Endodermal cell (in vitro differentiated cells): ENCODE measurements around the gene SFTPA1. TPM values are rescaled to one million over a fixed set of nuclear protein-coding genes. Genes with fewer than 3 reads are reported as not detected.

Experiments
- DNase-seq: peaks from one replicate; pipeline ENCODE4 v3.0.0-alpha.2; 2017
- H3K27ac ChIP-seq: 2 replicates; pipeline ENCODE4 v1.5.1; 2013; ENCODE audit warnings: mild to moderate bottlenecking, low read depth, low read length, moderate library complexity
- H3K27me3 ChIP-seq: 2 replicates; pipeline ENCODE4 v1.6.1; 2013; ENCODE audit warnings: mild to moderate bottlenecking, low read length, moderate library complexity; ENCODE audit not compliant: insufficient read depth, control insufficient read depth, poor library complexity, severe bottlenecking
- H3K36me3 ChIP-seq: 2 replicates; pipeline ENCODE4 v1.7.0; 2013; ENCODE audit warnings: mild to moderate bottlenecking, low read length, moderate library complexity; ENCODE audit not compliant: control insufficient read depth, insufficient read depth
- H3K4me1 ChIP-seq: one replicate; pipeline ENCODE4 v1.7.0; 2013; ENCODE audit warnings: low read length; ENCODE audit not compliant: control insufficient read depth, insufficient read depth
- H3K4me3 ChIP-seq: 2 replicates; pipeline ENCODE4 v1.5.1; 2013; ENCODE audit warnings: mild to moderate bottlenecking, low read length, moderate library complexity
- H3K9ac ChIP-seq: 2 replicates; pipeline ENCODE4 v1.6.1; 2013; ENCODE audit warnings: mild to moderate bottlenecking, low read length, moderate library complexity; ENCODE audit not compliant: poor library complexity, severe bottlenecking; ENCODE audit errors: extremely low read depth
- H3K9me3 ChIP-seq: 2 replicates; pipeline ENCODE4 v1.6.1; 2013; ENCODE audit warnings: mild to moderate bottlenecking, low read length, moderate library complexity; ENCODE audit not compliant: control insufficient read depth
- H3K27ac Mint-ChIP-seq: 2 replicates; pipeline ENCODE4 v1.8.0; 2020; ENCODE audit warnings: mixed read lengths
- H3K27me3 Mint-ChIP-seq: 2 replicates; pipeline ENCODE4 v1.8.0; 2021; ENCODE audit warnings: mild to moderate bottlenecking, mixed read lengths; ENCODE audit not compliant: insufficient read depth
- H3K36me3 Mint-ChIP-seq: 2 replicates; pipeline ENCODE4 v1.8.0; 2020; ENCODE audit warnings: low read depth, mixed read lengths
- H3K4me1 Mint-ChIP-seq: 2 replicates; pipeline ENCODE4 v1.8.0; 2020; ENCODE audit warnings: mixed read lengths
- H3K4me3 Mint-ChIP-seq: 2 replicates; pipeline ENCODE4 v1.8.0; 2020; ENCODE audit warnings: mild to moderate bottlenecking, moderate library complexity, mixed read lengths
- H3K9me3 Mint-ChIP-seq: 2 replicates; pipeline ENCODE4 v1.8.0; 2020; ENCODE audit warnings: mild to moderate bottlenecking, mixed read lengths
- WGBS, 2 experiments: methylation state at CpG; one replicate each; pipeline versions ENCODE4 v1.1.5 to v1.1.7; 2013; ENCODE audit warnings: missing lambda C conversion rate in 2 of 2, mixed read lengths in 1 of 2; ENCODE audit not compliant: insufficient coverage in 1 of 2, insufficient read length in 1 of 2; 5-methylcytosine and 5-hydroxymethylcytosine counted together
- total RNA-seq, 2 donors: library from RNA; stranded (reverse); fragmentation: NEBNext Ultra II Directional in 1 of 2; extraction: Animal tissue kit (Norgen Biotek cat#: 25700) in 1 of 2; gene quantifications; 2 replicates in 1 of 2; 3 replicates in 1 of 2; pipeline ENCODE4 v1.2.1, GENCODE V29; 2021
- TF ChIP-seq, protein P1 (sequence below): fragments of 200-600 bp; sonication (generic); conservative IDR thresholded peaks from 2 replicates; pipeline ENCODE4 v1.5.0; 2021; ENCODE audit warnings: antibody characterized with exemption, mild to moderate bottlenecking

SFTPA1 gene
- total RNA-seq, 2 donors from 2014 or later = not detected

DNA sequence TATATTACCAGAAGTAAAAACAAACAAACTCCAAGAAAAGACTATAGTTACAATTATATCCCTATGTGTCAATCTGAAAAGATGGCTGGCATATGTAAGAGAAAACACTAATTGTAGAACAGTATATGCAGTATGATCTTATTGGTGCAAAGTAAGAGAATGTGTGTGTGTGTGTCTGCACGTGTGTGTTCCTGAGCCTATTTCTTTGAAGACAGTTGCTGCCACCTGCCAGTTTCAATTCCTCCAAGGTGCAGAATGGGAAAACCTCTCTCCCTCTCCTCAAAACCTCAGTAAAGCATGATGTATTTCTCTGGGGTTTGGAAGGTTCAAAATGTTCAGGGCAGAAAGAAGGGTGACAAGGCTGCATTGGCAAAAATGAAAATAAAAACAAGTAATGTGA, 8.8 kb upstream of the SFTPA1 start:
- TF ChIP-seq, protein P1, sequence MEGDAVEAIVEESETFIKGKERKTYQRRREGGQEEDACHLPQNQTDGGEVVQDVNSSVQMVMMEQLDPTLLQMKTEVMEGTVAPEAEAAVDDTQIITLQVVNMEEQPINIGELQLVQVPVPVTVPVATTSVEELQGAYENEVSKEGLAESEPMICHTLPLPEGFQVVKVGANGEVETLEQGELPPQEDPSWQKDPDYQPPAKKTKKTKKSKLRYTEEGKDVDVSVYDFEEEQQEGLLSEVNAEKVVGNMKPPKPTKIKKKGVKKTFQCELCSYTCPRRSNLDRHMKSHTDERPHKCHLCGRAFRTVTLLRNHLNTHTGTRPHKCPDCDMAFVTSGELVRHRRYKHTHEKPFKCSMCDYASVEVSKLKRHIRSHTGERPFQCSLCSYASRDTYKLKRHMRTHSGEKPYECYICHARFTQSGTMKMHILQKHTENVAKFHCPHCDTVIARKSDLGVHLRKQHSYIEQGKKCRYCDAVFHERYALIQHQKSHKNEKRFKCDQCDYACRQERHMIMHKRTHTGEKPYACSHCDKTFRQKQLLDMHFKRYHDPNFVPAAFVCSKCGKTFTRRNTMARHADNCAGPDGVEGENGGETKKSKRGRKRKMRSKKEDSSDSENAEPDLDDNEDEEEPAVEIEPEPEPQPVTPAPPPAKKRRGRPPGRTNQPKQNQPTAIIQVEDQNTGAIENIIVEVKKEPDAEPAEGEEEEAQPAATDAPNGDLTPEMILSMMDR = no peak
- no peak for DNase-seq
- no peak overlapping the region for H3K27ac ChIP-seq
- WGBS, 2 experiments = 89% methylated on average over 1 of the region's 1 CpG; no CpG with 5 or more reads in 1 of the 2 experiments
- peaks cover 8% of the 10 kb centered on the region for H3K27me3 Mint-ChIP-seq
- H3K36me3 Mint-ChIP-seq = peaks cover 2% of the 10 kb centered on the region
- H3K4me1 Mint-ChIP-seq = no peaks in the 10 kb centered on the region
- H3K27me3 ChIP-seq = peaks cover 13% of the 10 kb centered on the region
- no peak overlapping the region for H3K4me3 Mint-ChIP-seq
- no peaks in the 10 kb centered on the region for H3K4me1 ChIP-seq
- no peak overlapping the region for H3K9ac ChIP-seq
- peaks cover 38% of the 10 kb centered on the region for H3K9me3 Mint-ChIP-seq
- H3K27ac Mint-ChIP-seq = no peak overlapping the region
- no peaks in the 10 kb centered on the region for H3K36me3 ChIP-seq
- H3K9me3 ChIP-seq = peaks cover 16% of the 10 kb centered on the region
- H3K4me3 ChIP-seq = no peak overlapping the region

DNA sequence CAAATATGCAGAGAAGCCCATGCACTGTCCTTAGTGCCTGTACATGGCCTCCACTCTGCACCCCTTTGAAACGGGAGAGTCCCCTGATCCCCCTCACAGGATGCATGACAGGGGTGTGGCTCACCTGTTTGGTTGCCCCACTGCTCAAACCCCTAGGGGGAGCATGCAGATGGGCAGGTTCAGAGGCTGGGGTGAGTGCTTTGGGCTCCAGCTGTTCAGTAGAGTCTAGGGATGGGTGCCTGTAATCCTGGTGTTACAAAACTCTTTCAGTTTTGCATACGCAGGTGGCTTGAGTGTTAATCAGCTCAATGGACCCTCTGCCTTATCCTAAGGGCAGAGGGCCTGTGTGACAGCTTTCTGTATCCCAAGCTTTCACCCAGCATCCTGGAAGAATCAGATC, 7.8 kb upstream of the SFTPA1 start:
- no peak for DNase-seq
- Histone ChIP-seq H3K9ac (no peak overlapping the region), H3K4me1 (no peaks in the 10 kb centered on the region), H3K9me3 (peaks cover 6% of the 10 kb centered on the region), H3K27ac (no peak overlapping the region), H3K36me3 (no peaks in the 10 kb centered on the region), H3K4me3 (no peak overlapping the region), H3K27me3 (peaks cover 16% of the 10 kb centered on the region)
- WGBS, 2 experiments = 73 to 83% methylated on average over 1 to 2 of the region's 2 CpGs
- peaks cover 28% of the 10 kb centered on the region for H3K9me3 Mint-ChIP-seq
- H3K27me3 Mint-ChIP-seq = peaks cover 14% of the 10 kb centered on the region
- TF ChIP-seq, protein P1 = no peak
- peaks cover 2% of the 10 kb centered on the region for H3K36me3 Mint-ChIP-seq
- H3K4me1 Mint-ChIP-seq = no peaks in the 10 kb centered on the region
- no peak overlapping the region for H3K27ac Mint-ChIP-seq
- no peak overlapping the region for H3K4me3 Mint-ChIP-seq

DNA sequence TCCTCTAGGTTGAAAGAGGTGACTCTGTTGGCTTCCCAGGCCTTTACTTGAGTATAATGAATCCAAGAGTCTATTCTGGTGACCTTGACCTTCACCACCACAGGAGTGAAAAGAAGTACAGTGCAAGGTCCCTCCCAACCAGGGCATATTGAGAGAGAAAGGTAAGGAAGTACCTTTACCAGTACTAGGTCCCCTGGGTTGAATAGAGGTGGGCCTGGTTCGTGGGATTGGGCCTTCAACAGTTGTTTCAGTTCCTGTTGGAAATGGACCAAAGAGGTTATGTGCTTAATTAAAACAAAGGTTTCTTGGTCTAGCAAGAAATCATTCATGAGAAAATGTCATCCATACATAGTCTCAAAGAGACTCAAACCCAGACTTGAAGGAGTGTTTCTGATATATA, 6.4 kb upstream of the SFTPA1 start:
- H3K4me3 ChIP-seq = no peak overlapping the region
- H3K4me1 ChIP-seq = no peaks in the 10 kb centered on the region
- Mint-ChIP-seq H3K9me3 (peaks cover 14% of the 10 kb centered on the region), H3K27me3 (peaks cover 14% of the 10 kb centered on the region), H3K27ac (no peak overlapping the region), H3K4me1 (no peaks in the 10 kb centered on the region), H3K4me3 (no peak overlapping the region), H3K36me3 (no peaks in the 10 kb centered on the region)
- H3K9ac ChIP-seq = no peak overlapping the region
- no peak overlapping the region for H3K27ac ChIP-seq
- no peaks in the 10 kb centered on the region for H3K36me3 ChIP-seq
- TF ChIP-seq, protein P1 = no peak
- DNase-seq = no peak
- H3K9me3 ChIP-seq = no peaks in the 10 kb centered on the region
- peaks cover 20% of the 10 kb centered on the region for H3K27me3 ChIP-seq
- 33 to 78% methylated on average over 1 of the region's 1 CpG for WGBS, 2 experiments
